A673 (cell line): Measurements from ENCODE around the gene NPHP4. TPM values are rescaled to one million over a fixed set of nuclear protein-coding genes. Genes with fewer than 3 reads are reported as not detected.

ENCODE experiments used
- BruUV-seq: library from RNA; stranded (reverse); fragments of 400-500 nt; replicated peaks from 2 replicates; lab custom pipeline; 2021; lab: Mats Ljungman, UMichigan
- CTCF ChIA-PET: fragments of 300-600 bp; sonication (Branson Sonifier 250); formaldehyde crosslinking; loops from one replicate; lab custom pipeline; 2022; ENCODE audit warnings: antibody characterized with exemption; lab: Charles Lee
- POLR2A ChIA-PET: fragments of 300-600 bp; sonication (Branson Sonifier 250); formaldehyde crosslinking; loops from one replicate; lab custom pipeline; 2022; ENCODE audit warnings: antibody characterized with exemption; ENCODE audit not compliant: low non-redundant PET; lab: Charles Lee
- DNase-seq: peaks from one replicate; pipeline ENCODE4 v3.0.0-alpha.2; 2015; ENCODE audit warnings: low spot score
- H3K27ac ChIP-seq: fragments of 200-600 bp; sonication (generic); 2 replicates; pipeline ENCODE4 v1.5.1; 2016; ENCODE audit warnings: mixed run types, low read depth, mild to moderate bottlenecking, mixed read lengths, antibody characterized with exemption, low read length; ENCODE audit not compliant: poor library complexity, severe bottlenecking
- H3K27me3 ChIP-seq: fragments of 200-600 bp; sonication (generic); replicated peaks from 2 replicates; pipeline ENCODE4 v1.6.1; 2017; ENCODE audit warnings: mixed run types, low read depth, mild to moderate bottlenecking, mixed read lengths, antibody characterized with exemption, low read length; ENCODE audit not compliant: insufficient read depth, poor library complexity
- H3K36me3 ChIP-seq: fragments of 200-600 bp; sonication (generic); 2 replicates; pipeline ENCODE4 v1.6.1; 2016; ENCODE audit warnings: mixed run types, mild to moderate bottlenecking, mixed read lengths, antibody characterized with exemption, low read length; ENCODE audit not compliant: insufficient read depth, poor library complexity, severe bottlenecking
- H3K4me1 ChIP-seq: fragments of 200-600 bp; sonication (generic); 2 replicates; pipeline ENCODE4 v1.6.1; 2017; ENCODE audit warnings: mixed run types, mild to moderate bottlenecking, mixed read lengths, antibody characterized with exemption, low read length; ENCODE audit not compliant: insufficient read depth, poor library complexity, severe bottlenecking
- H3K4me3 ChIP-seq: fragments of 200-600 bp; sonication (generic); 2 replicates; pipeline ENCODE4 v1.5.1; 2016; ENCODE audit warnings: low read depth, mixed run types, mild to moderate bottlenecking, mixed read lengths, low read length; ENCODE audit not compliant: poor library complexity, severe bottlenecking
- H3K9me3 ChIP-seq: fragments of 200-600 bp; sonication (generic); 2 replicates; pipeline ENCODE4 v1.6.1; 2016; ENCODE audit warnings: mixed run types, low read depth, mild to moderate bottlenecking, mixed read lengths, antibody characterized with exemption, low read length; ENCODE audit not compliant: poor library complexity, severe bottlenecking
- EZH2 ChIP-seq: fragments of 200-600 bp; sonication (generic); IDR thresholded peaks from 2 replicates; pipeline ENCODE4 v1.6.1; 2017; ENCODE audit warnings: borderline replicate concordance, low read depth, mild to moderate bottlenecking, mixed read lengths, antibody characterized with exemption, low read length; ENCODE audit not compliant: poor library complexity, severe bottlenecking
- intact Hi-C: fragments of 100-400 bp; cut with micrococcal nuclease; formaldehyde crosslinking; loops from one replicate; pipeline ENCODE4 v1.10.0; 2022; ENCODE audit not compliant: unreplicated experiment
- total RNA-seq: library from RNA; stranded (reverse); gene quantifications from 2 replicates; pipeline ENCODE4 v1.2.3, GENCODE V29; 2021
- TF ChIP-seq, protein P1 (sequence below): fragments of 300-800, 200-600 bp; sonication (generic); conservative IDR thresholded peaks from 2 replicates; pipeline ENCODE4 v1.5.1; 2017; ENCODE audit warnings: low read depth, mild to moderate bottlenecking, antibody characterized with exemption, low read length, moderate library complexity, mixed read lengths

Gene NPHP4
- total RNA-seq, 1 experiment from 2014 or later = 27.6 TPM

GRCh38 chr1:5968161-5968736 is 24.0 kb downstream of the NPHP4 start:
- TF ChIP-seq, protein P1, sequence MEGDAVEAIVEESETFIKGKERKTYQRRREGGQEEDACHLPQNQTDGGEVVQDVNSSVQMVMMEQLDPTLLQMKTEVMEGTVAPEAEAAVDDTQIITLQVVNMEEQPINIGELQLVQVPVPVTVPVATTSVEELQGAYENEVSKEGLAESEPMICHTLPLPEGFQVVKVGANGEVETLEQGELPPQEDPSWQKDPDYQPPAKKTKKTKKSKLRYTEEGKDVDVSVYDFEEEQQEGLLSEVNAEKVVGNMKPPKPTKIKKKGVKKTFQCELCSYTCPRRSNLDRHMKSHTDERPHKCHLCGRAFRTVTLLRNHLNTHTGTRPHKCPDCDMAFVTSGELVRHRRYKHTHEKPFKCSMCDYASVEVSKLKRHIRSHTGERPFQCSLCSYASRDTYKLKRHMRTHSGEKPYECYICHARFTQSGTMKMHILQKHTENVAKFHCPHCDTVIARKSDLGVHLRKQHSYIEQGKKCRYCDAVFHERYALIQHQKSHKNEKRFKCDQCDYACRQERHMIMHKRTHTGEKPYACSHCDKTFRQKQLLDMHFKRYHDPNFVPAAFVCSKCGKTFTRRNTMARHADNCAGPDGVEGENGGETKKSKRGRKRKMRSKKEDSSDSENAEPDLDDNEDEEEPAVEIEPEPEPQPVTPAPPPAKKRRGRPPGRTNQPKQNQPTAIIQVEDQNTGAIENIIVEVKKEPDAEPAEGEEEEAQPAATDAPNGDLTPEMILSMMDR = no peak
- TF ChIP-seq EZH2 = no peak
- Histone ChIP-seq H3K36me3 (no peaks in the 10 kb centered on the region), H3K27ac (no peak overlapping the region), H3K4me1 (no peaks in the 10 kb centered on the region), H3K4me3 (no peak overlapping the region), H3K27me3 (no peaks in the 10 kb centered on the region), H3K9me3 (no peaks in the 10 kb centered on the region)
- no peak for DNase-seq
- intact Hi-C loops = no loop called here
- CTCF ChIA-PET = no interaction called here
- BruUV-seq = no TSS peak
- POLR2A ChIA-PET = no interaction called here

- CTCF ChIA-PET = no interaction called here
- no peaks in the 10 kb centered on the region for H3K27me3 ChIP-seq
- no TSS peak for BruUV-seq
- no peaks in the 10 kb centered on the region for H3K4me1 ChIP-seq
- TF ChIP-seq, protein P1 = no peak
- TF ChIP-seq EZH2 = no peak
- intact Hi-C loops = no loop called here
- DNase-seq = no peak
- no peak overlapping the region for H3K4me3 ChIP-seq
- no peak overlapping the region for H3K27ac ChIP-seq
- POLR2A ChIA-PET = no interaction called here
- H3K9me3 ChIP-seq = no peaks in the 10 kb centered on the region
- no peaks in the 10 kb centered on the region for H3K36me3 ChIP-seq
Measured at GRCh38 chr1:5967351-5968160, 24.7 kb downstream of the NPHP4 start.

DNA sequence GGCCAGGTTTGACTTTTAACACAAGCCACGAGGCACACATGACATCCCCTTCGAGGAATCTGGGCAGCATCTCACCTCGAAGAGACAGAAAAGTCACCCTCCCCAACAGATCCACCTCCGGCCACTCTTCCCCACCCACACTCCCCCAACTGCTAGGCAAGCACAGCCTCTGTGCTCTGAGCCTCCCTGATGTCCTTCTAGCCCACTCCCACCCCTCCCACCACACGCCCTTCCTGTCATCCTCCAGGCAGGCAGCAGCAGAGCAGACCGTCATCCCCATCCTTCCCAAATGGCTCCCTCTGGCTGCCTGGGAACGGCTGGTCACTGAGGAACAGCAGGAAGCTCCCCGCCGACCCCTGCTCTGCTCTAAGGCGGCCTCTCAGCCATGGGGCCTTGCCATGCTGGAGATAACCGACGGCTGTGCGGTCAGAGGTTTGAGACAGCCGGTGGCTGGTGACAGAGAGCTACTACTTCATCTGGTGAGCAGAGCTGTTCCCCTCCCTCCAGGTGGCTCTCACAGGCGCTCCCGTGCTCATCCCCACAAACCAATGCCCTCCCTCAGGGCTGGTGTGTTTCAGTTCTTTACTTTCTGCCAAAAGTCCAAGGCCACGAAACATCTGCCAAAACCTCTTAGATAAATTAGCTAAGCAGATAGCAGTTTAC is 25.6 kb downstream of the NPHP4 start:
- no peaks in the 10 kb centered on the region for H3K4me1 ChIP-seq
- no peaks in the 10 kb centered on the region for H3K27me3 ChIP-seq
- intact Hi-C loops = no loop called here
- no peaks in the 10 kb centered on the region for H3K36me3 ChIP-seq
- no peak overlapping the region for H3K27ac ChIP-seq
- ChIA-PET POLR2A (no interaction called here), CTCF (no interaction called here)
- H3K4me3 ChIP-seq = no peak overlapping the region
- no peak for DNase-seq
- TF ChIP-seq EZH2 = no peak
- TF ChIP-seq, protein P1 = no peak
- BruUV-seq = no TSS peak
- H3K9me3 ChIP-seq = no peaks in the 10 kb centered on the region
